CD4-positive, alpha-beta T cell (primary cell): ENCODE data around the gene ZNF816. TPM values are rescaled to one million over a fixed set of nuclear protein-coding genes. Genes with fewer than 3 reads are reported as not detected.

Experiments used
- ATAC-seq: fragments of 200-7000 bp; cut with Tn5 transposase; one replicate; pipeline ENCODE4 v1.10.0; 2022; ENCODE audit warnings: mild to moderate bottlenecking; ENCODE audit not compliant: poor library complexity
- CTCF ChIA-PET: fragments of 350-600 bp; sonication (Branson Sonifier 250); formaldehyde crosslinking; loops from one replicate; lab custom pipeline; 2021; ENCODE audit warnings: antibody characterized with exemption, inconsistent platforms; lab: Charles Lee
- POLR2A ChIA-PET: fragments of 350-600 bp; sonication (Branson Sonifier 250); formaldehyde crosslinking; loops from one replicate; lab custom pipeline; 2021; ENCODE audit warnings: antibody characterized with exemption, inconsistent platforms; lab: Charles Lee
- DNase-seq, 14 experiments: peaks; one replicate each; pipeline ENCODE4 v3.0.0-alpha.2; 2013 to 2020; ENCODE audit warnings: mixed read lengths in 2 of 14
- H3K27ac ChIP-seq, 2 donors: one replicate each; pipeline versions ENCODE4 v1.5.1 to v1.7.0; 2013; ENCODE audit warnings: low read length in 2 of 2, low read depth in 1 of 2, mild to moderate bottlenecking in 1 of 2
- H3K27me3 ChIP-seq, 2 experiments: 1 replicate in 1 of 2; 2 replicates in 1 of 2; pipeline versions ENCODE4 v1.6.1 to v1.7.0; 2013; ENCODE audit warnings: low read length in 2 of 2, control low read depth in 1 of 2, mild to moderate bottlenecking in 1 of 2, moderate library complexity in 1 of 2; ENCODE audit not compliant: insufficient read depth in 2 of 2, control insufficient read depth in 1 of 2
- H3K36me3 ChIP-seq: one replicate; pipeline ENCODE4 v1.6.1; 2013; ENCODE audit warnings: low read length, control low read depth; ENCODE audit not compliant: insufficient read depth
- H3K4me1 ChIP-seq: one replicate; pipeline ENCODE4 v1.6.1; 2013; ENCODE audit warnings: low read length, control low read depth; ENCODE audit not compliant: insufficient read depth
- H3K4me3 ChIP-seq: one replicate; pipeline ENCODE4 v1.5.1; 2013; ENCODE audit warnings: mild to moderate bottlenecking, low read length, moderate library complexity
- H3K9me3 ChIP-seq, 2 experiments: 1 replicate in 1 of 2; 2 replicates in 1 of 2; pipeline versions ENCODE4 v1.6.1 to v1.7.0; 2013; ENCODE audit warnings: low read length in 2 of 2, mild to moderate bottlenecking in 2 of 2, control low read depth in 1 of 2, moderate library complexity in 1 of 2; ENCODE audit not compliant: control insufficient read depth in 1 of 2, insufficient read depth in 1 of 2
- H3K27ac Mint-ChIP-seq: one replicate; pipeline ENCODE4 v1.8.0; 2020; ENCODE audit warnings: mixed read lengths
- H3K27me3 Mint-ChIP-seq: one replicate; pipeline ENCODE4 v1.8.0; 2021; ENCODE audit warnings: mixed read lengths
- H3K36me3 Mint-ChIP-seq: one replicate; pipeline ENCODE4 v1.8.0; 2021; ENCODE audit warnings: low read depth, mixed read lengths
- H3K4me1 Mint-ChIP-seq: one replicate; pipeline ENCODE4 v1.8.0; 2021; ENCODE audit warnings: low read depth, mixed read lengths
- H3K4me3 Mint-ChIP-seq: one replicate; pipeline ENCODE4 v1.8.0; 2020; ENCODE audit warnings: mild to moderate bottlenecking, mixed read lengths
- H3K9me3 Mint-ChIP-seq: one replicate; pipeline ENCODE4 v1.8.0; 2020; ENCODE audit warnings: mixed read lengths
- CTCF ChIP-seq: fragments of 200-600 bp; IDR thresholded peaks from one replicate; pipeline ENCODE4 v1.8.0; 2022; ENCODE audit warnings: antibody characterized with exemption, mild to moderate bottlenecking
- intact Hi-C, 2 experiments: fragments of 100-400 bp; cut with DNase I in 1 of 2; cut with micrococcal nuclease in 1 of 2; formaldehyde crosslinking; loops; one replicate each; pipeline versions ENCODE4 v1.15.1 to v1.9.0; 2023 to 2025; cut with DNase I, micrococcal nuclease
- total RNA-seq, 174 experiments: library from RNA in 2 of 174; stranded (reverse) in 2 of 174; gene quantifications; one replicate each; pipeline ENCODE4 v1.2.3 and lab custom pipeline; 2021 to 2026

ZNF816 gene
- total RNA-seq, 2 experiments from 2014 or later: 3.6 to 5.5 TPM

GRCh38 chr19:52923778-52924593 lies 38.7 kb downstream of the ZNF816 start:
- peak overlapping the region; percentile 96 for H3K4me3 Mint-ChIP-seq
- POLR2A ChIA-PET: interaction anchor here (0.6 kb wide), 1 partner anchor 38 kb away, joined by 3 read pairs; the partner anchor contains the start of gene ZNF816
- CTCF ChIA-PET: no interaction called here
- H3K9me3 Mint-ChIP-seq: peaks cover 2% of the 10 kb centered on the region
- DNase-seq: peak in 2 of 14 experiments; percentile 48 to 54
- ATAC-seq: no peak
- no peak for TF ChIP-seq CTCF
- intact Hi-C loops: loop anchor here (1.0 to 10.0 kb wide), 7 partner anchors 18 to 397 kb away; partner anchors contain the start of genes ZNF816 (in 2 of the 2), ZNF320 (in 1 of the 2), ZNF611 (in 1 of the 2) and ZNF808 (in 1 of the 2)
- H3K4me3 ChIP-seq: peak overlapping the region; percentile 68
- H3K4me1 ChIP-seq: peaks cover 22% of the 10 kb centered on the region
- H3K27ac ChIP-seq: no peak overlapping the region
- peaks cover 0 to 2% of the 10 kb centered on the region in 2 experiments for H3K27me3 ChIP-seq
- peaks cover 34% of the 10 kb centered on the region for H3K36me3 Mint-ChIP-seq
- H3K9me3 ChIP-seq: peaks cover 0 to 43% of the 10 kb centered on the region in 2 experiments
- H3K4me1 Mint-ChIP-seq: peaks cover 34% of the 10 kb centered on the region
- peak overlapping the region; percentile 89 for H3K27ac Mint-ChIP-seq
- peaks cover 8% of the 10 kb centered on the region for H3K36me3 ChIP-seq
- no peaks in the 10 kb centered on the region for H3K27me3 Mint-ChIP-seq

GRCh38 chr19:52922841-52923777 lies 39.6 kb downstream of the ZNF816 start, which contains the start of gene ZNF888:
Gene ZNF888 (minus strand): TSS chr19:52923428. CDS start chr19:52917873, 5,555 bp downstream.
- DNase-seq: peak; percentile 71 to 92 (median 78)
- no peaks in the 10 kb centered on the region for H3K9me3 Mint-ChIP-seq
- CTCF ChIA-PET: no interaction called here
- Histone ChIP-seq H3K4me1 (peaks cover 22% of the 10 kb centered on the region), H3K27me3 (peaks cover 0 to 2% of the 10 kb centered on the region in 2 experiments), H3K4me3 (peak within 1 kb of the TSS; percentile 68), H3K36me3 (peaks cover under 1% of the 10 kb centered on the region), H3K27ac (peak within 1 kb of the TSS in 1 of 2 donors; percentile 38), H3K9me3 (peaks cover 0 to 43% of the 10 kb centered on the region in 2 experiments)
- peaks cover 26% of the 10 kb centered on the region for H3K36me3 Mint-ChIP-seq
- POLR2A ChIA-PET: no interaction called here
- ATAC-seq: peak; percentile 99
- H3K4me3 Mint-ChIP-seq: peak within 1 kb of the TSS; percentile 96
- TF ChIP-seq CTCF: no peak
- H3K27me3 Mint-ChIP-seq: no peaks in the 10 kb centered on the region
- peaks cover 34% of the 10 kb centered on the region for H3K4me1 Mint-ChIP-seq
- peak within 1 kb of the TSS; percentile 89 for H3K27ac Mint-ChIP-seq
- intact Hi-C loops: loop anchor here (1.0 to 10.0 kb wide), 7 partner anchors 19 to 396 kb away; partner anchors contain the start of genes ZNF816 (in 2 of the 2), ZNF320 (in 1 of the 2), ZNF611 (in 1 of the 2) and ZNF808 (in 1 of the 2)

GRCh38 chr19:52917531-52917930 lies 45.1 kb downstream of the ZNF816 start:
- peaks cover 5% of the 10 kb centered on the region for H3K4me1 ChIP-seq
- Mint-ChIP-seq H3K27me3 (no peaks in the 10 kb centered on the region), H3K9me3 (no peaks in the 10 kb centered on the region), H3K4me1 (peaks cover 18% of the 10 kb centered on the region), H3K27ac (no peak overlapping the region), H3K36me3 (peaks cover 66% of the 10 kb centered on the region), H3K4me3 (peak overlapping the region; percentile 9)
- intact Hi-C loops: no loop called here
- TF ChIP-seq CTCF: no peak
- ChIA-PET POLR2A (no interaction called here), CTCF (no interaction called here)
- ATAC-seq (no peak), DNase-seq (no peak)
- peaks cover 0 to 17% of the 10 kb centered on the region in 2 experiments for H3K9me3 ChIP-seq
- H3K4me3 ChIP-seq: no peak overlapping the region
- H3K27ac ChIP-seq: no peak overlapping the region
- peaks cover 8% of the 10 kb centered on the region for H3K36me3 ChIP-seq
- H3K27me3 ChIP-seq: peaks cover 0 to 2% of the 10 kb centered on the region in 2 experiments
